ENCODE measurements around the gene CHRD.

CHRD gene

GRCh38 chr3:184361932-184362667 is 17.8 kb upstream of the CHRD start:
- DNase-seq = peak; percentile 31 to 35

- peak; percentile 89 to 93 for DNase-seq
These were observed 16.9 kb upstream of the CHRD start for GRCh38 chr3:184362668-184363546.

GRCh38 chr3:184366619-184367289 is 13.1 kb upstream of the CHRD start:
- DNase-seq = no peak

GRCh38 chr3:184368116-184368515 is 11.7 kb upstream of the CHRD start:
- no peak for DNase-seq

GRCh38 chr3:184368586-184369183 is 11.2 kb upstream of the CHRD start:
- DNase-seq = no peak

- peak; percentile 58 for DNase-seq
These were observed 8.3 kb upstream of the CHRD start for GRCh38 chr3:184371570-184372018.

GRCh38 chr3:184372296-184372821 is 7.5 kb upstream of the CHRD start:
- no peak for DNase-seq

GRCh38 chr3:184372911-184373310 is 6.9 kb upstream of the CHRD start:
- DNase-seq = no peak

- no peak for DNase-seq
These were observed 6.4 kb upstream of the CHRD start for GRCh38 chr3:184373422-184373821.

GRCh38 chr3:184375747-184376461 is 4.0 kb upstream of the CHRD start:
- no peak for DNase-seq

- no peak for DNase-seq
These were observed 2.5 kb upstream of the CHRD start for GRCh38 chr3:184377374-184377773.

GRCh38 chr3:184377882-184378445 is 1.9 kb upstream of the CHRD start, which contains the start of gene THPO:
TSS of gene THPO (minus strand) at chr3:184378207. CDS start at chr3:184376259, 1,948 bp downstream.
- DNase-seq = no peak

- DNase-seq = no peak
These were observed 1.1 kb upstream of the CHRD start for GRCh38 chr3:184378651-184379357.

- peak in 1 of 2 donors; percentile 30 for DNase-seq
These were observed 352 bp downstream of the CHRD start for GRCh38 chr3:184380185-184380626.

GRCh38 chr3:184380627-184381260 is 890 bp downstream of the CHRD start:
- no peak for DNase-seq

- no peak for DNase-seq
These were observed 1.7 kb downstream of the CHRD start for GRCh38 chr3:184381261-184382224.

- no peak for DNase-seq
These were observed 2.6 kb downstream of the CHRD start for GRCh38 chr3:184382326-184383032.

- DNase-seq = no peak
These were observed 3.3 kb downstream of the CHRD start for GRCh38 chr3:184383033-184383740.

Measured in activated CD4-positive, alpha-beta T cell treated with anti-CD3 and anti-CD28 coated beads for 4 hours (primary cell).